GM12892 (cell line): ENCODE data around the gene POLR2F. TPM values are rescaled to one million over a fixed set of nuclear protein-coding genes. Genes with fewer than 3 reads are reported as not detected.

Experiments
- DNase-seq: peaks from one replicate; pipeline ENCODE4 v3.0.0; 2011; ENCODE audit not compliant: insufficient read length
- FAIRE-seq: peaks from 2 replicates; lab custom pipeline; 2011; peaks lifted over from hg19 to GRCh38; lab: Jason Lieb, UNC
- POLR2A ChIP-seq: IDR thresholded peaks from 2 replicates; pipeline ENCODE4 v1.6.1; 2011; ENCODE audit warnings: low read depth, low read length, control low read depth
- POLR2AphosphoS5 ChIP-seq: IDR thresholded peaks from 2 replicates; pipeline ENCODE4 v1.6.1; 2011; ENCODE audit warnings: low read depth, low read length, control low read depth
- TAF1 ChIP-seq: IDR thresholded peaks from 2 replicates; pipeline ENCODE4 v1.6.1; 2011; ENCODE audit warnings: low read depth, mild to moderate bottlenecking, control low read depth, low read length, borderline replicate concordance
- polyA plus RNA-seq: library from polyadenylated mRNA; unstranded; fragments of >200 nt; gene quantifications from one replicate; pipeline ENCODE4 v1.2.1, GENCODE V29; 2012; ENCODE audit warnings: missing spikeins, inconsistent platforms; ENCODE audit not compliant: missing spikeins

The POLR2F gene
- polyA plus RNA-seq, result 74.4 TPM

DNA sequence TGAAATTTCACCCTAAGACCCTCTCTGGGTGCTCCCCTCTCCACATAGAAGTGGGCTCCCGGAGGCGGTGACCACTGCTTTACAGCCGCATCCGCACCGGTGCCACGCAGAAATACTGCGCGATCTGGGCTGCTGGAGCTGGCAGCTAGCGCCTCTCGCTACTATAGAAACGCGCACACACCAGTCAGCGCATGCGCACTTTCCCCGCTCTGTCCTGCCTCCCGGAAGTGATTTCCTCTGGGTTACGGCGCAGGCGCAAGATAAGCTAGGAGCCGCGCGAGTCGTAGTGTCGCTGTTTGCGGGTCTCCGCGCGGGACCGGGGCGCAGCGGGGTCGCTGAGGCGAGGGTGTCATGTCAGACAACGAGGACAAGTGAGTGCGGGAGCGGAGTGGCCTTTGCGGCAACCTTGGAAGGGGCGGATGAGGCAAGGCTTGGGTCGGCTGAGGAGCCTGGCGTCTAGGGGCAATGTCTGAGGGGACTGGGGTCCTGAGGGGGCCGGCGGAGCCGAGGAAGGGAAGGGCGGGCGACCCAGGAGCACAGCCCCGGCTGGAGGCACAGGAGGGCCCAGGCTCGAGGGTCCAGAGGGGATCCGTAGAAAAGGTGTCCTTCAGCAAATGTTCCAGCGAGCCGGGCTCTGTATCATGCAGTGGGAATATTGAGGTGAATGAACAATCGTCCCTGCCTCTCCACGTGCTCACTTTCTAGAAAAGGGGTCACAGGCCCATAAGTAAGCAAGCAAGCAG is at the start of gene POLR2F, which contains the start of gene C22orf23:
POLR2F (plus strand) TSS at position 263 of the 743 bp plus-strand sequence; CDS start at position 352, 89 bp downstream.
C22orf23 (minus strand) TSS at position 165 of the 743 bp plus-strand sequence. CDS start 452 bp downstream, outside the sequence.
- DNase-seq, result peak; percentile 97
- TF ChIP-seq POLR2AphosphoS5 (peak; percentile 83), POLR2A (peak; percentile 90), TAF1 (peak; percentile 21; the same call in 1 of the 2 replicates)
- peak; percentile 99 for FAIRE-seq

DNA sequence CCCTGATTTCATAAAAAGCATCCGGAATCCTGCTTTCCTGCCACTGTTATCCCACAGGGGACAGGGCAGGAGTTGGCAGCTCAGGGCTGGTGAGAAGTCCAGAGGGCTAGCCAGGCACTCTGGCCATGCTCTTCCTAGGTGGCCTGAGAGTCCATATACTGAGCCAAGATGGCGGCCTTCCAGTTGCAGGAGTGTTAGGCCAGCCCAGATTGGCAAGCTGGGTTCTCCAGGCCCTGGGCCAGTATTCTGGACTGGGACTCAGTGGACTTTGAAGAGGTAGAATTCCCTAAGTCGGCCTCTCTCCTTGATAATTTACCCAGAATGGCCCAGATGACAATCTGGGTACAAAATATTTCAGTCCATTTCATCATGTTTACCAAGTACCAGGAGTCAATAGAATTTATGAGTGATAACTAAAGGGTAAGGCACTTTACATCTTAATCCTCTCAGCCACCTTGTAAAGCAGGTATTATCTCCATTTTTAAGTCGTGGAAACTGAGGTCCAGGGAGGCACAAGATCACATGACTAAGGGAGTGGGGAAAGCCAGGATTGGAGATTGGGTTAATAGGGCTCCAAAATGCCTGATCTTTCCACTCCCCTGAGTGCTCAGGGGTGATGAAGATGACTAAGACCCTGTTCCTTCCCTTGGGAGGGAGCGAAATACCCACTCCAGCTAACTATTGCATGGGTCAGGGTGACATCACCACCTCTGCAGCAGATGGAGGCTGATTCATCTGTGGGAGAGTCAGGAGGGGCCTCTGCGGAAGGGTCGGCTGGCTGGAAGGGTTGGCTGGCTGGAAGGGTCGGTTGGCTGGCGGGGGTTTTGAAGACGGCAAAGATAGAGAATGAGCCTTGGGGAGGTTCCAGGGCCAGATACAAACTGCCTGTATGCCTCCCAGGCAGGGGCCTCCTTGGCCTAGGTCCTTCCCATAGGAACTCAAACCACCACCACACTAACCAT is 48.6 kb upstream of the POLR2F start:
- no peak for FAIRE-seq
- DNase-seq, result no peak
- no peak for TF ChIP-seq POLR2A
- TF ChIP-seq POLR2AphosphoS5, result no peak
- TF ChIP-seq TAF1, result no peak

DNA sequence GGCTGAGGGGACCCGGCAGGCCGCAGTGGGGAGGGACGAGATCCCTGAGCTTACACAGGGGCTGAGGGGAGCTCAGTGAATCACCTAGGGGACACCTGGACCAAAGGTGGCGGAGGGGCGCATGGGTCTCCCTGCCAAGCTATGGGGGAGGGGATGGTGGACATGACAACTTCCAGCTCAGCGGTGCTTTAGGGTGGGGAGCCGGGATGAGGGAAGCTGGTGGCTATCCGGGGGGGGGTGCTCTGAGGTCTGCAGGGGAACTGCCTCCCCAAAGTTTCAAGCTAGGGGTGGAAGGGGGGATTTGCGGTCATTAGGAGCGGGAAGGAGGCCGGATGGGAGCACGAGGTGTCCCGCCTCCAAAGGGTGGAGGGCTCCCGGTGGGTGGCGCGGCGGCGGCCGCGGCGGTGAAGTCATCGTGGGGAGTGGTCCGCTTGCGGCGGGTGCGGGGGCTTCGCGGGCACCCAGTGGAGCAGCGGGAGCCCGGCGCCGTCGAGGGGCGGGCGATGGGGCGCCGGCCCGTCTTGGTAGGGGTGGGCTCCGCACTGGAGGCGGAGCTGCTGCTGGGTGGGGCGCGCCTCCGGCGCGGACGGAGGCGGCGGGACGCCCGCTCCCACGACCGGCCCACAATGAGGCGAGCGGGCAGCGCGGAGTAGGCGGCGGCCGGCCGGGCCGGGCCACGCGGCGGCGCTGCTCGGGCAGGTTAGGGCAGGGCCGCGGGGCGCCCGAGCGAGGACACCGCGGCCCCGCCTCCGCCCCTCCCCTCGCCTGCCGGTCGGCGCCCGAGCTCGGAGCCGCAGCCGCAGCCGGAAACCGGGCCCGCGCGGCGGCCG is 47.8 kb upstream of the POLR2F start, which contains the start of gene MICALL1:
MICALL1 (plus strand) TSS at position 764 of the 830 bp plus-strand sequence. CDS start 126 bp downstream, outside the sequence.
- FAIRE-seq, result peak; percentile 93
- no peak for TF ChIP-seq POLR2A
- TF ChIP-seq TAF1, result peak; percentile 45; the same call in 1 of the 2 replicates
- TF ChIP-seq POLR2AphosphoS5, result no peak
- DNase-seq, result peak; percentile 87

DNA sequence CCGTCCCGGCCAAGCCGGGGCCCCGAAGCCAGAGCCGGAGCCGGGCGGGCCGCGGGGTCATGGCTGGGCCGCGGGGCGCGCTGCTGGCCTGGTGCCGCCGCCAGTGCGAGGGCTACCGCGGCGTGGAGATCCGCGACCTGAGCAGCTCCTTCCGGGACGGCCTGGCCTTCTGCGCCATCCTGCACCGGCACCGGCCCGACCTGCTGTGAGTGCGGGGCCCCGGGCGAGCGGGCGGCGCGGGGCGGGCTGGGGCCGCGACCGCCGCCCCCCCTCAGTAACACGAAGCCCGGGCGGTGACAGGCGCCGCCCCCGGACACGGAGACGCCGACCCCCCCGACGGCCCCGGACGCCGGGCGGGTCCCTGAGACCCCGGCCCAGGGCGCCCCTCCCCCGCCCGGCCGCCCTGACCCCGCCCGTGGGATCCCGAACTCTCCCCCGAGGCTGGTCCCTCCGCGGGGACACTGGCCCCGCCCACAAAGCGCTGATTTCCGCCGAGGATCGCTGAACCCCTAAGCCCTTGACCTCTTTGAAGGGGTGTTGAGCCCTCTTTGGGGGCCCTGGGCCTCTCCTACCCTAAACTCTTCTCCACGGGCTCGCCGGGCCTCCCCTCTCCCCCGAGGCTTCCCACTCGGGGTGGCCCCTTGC is 47.0 kb upstream of the POLR2F start:
- DNase-seq (peak; percentile 69), FAIRE-seq (peak; percentile 73)
- TF ChIP-seq POLR2A (no peak), TAF1 (no peak), POLR2AphosphoS5 (no peak)

DNA sequence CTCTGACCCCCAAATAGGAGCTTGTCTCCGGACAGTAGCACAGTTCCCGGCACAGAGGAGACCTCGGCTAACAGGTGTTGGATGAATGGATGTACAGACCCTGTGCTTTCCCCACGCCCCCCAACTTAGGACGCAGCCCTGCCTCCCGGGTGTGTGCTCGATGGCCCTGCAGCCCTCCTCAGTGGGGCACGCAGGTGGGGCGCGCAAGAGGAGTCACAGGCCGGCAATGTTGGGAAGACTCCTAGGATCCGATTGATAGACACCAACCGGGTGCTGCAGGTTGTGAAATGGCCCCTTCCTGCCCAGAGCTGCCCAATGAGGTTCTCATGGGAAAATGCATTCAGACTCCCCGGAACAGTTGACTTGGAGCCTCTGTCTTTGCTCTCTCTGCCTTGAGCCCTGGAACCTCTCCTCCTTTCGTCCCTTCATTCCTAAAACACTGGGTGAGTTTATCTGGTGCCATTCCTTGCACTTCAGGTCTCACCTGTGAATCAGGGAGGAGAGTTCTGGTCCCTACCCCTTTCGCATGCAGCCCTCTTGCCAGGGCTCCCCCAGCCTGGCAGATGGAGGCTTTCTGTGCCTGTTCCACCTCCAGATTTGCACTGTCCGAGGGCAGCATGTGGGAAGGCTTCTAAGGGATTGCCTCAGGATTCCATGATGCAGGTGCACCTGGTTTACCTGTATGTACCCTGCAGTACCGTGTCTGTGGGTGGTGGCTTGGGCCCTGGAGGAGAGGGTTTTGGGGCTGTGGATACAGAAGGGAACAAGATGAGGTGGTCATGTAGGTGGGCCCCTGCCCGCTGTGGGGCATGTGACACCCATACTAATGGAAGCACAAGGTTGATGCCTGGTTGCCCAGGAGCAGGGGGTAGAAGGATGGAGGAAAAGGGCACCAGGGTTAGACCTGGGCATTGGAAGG is 46.2 kb upstream of the POLR2F start:
- no peak for TF ChIP-seq TAF1
- FAIRE-seq, result peak; percentile 33
- DNase-seq, result no peak

DNA sequence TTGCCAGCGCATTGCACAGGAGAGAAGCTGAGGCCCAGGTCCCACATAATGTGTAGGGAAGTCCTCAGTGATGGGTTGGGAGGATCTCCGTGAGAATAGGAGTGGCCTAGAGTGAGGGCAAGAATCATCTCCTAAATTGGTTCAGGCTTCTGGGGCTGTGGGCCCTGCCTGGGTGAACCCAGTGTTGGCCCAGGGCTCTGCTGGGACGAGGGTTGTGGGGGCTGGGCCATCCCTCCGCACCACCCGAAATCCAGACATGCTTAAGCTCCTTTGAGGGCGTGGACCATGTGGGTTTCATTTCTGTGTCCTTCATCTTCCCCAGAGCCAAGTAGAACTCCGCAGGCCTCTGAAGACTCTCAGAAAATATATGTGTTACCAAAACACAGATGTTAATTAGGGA is 43.7 kb upstream of the POLR2F start:
- DNase-seq, result no peak
- FAIRE-seq, result no peak
- TF ChIP-seq POLR2AphosphoS5, result no peak
- TF ChIP-seq TAF1, result no peak
- TF ChIP-seq POLR2A, result no peak

DNA sequence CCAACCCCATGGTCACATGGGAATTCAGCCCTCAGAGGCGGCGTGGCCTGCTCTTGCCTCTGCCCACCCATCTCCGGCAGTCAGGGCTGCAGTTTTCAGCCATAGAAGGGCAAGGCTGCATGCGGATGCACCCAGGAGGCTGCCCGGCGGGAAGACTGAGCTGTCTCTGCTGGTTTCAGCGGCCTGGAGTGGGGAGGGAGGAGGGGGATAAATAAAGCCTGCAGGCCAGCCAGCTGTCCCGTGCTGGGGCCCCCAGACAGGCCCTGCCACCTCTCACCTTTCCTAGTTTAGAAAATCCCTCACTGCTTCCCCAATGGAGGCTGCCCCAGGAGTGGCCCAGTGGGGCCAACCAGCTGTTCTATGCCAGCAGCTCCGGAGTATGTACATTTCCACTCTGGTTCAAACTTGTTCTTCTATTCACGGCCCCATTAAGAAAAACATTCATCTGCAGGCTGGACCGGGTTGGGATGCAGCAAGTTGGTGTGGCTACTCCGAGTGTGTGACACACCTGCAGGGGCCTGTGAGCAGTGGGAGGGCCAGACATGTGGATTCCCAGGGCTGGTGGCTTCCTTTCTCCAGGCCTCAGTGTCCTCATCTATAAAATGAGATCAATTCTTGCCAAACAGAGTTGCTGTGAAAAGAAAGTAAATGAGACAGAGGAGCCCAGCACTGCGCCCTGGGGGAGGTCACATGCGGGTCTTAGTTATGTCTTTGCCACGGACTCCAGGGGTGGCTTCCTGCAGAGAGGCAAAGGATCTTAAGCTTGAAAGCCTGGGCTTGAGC is 42.4 kb upstream of the POLR2F start:
- DNase-seq (no peak), FAIRE-seq (no peak)
- TF ChIP-seq POLR2A (no peak), POLR2AphosphoS5 (no peak), TAF1 (no peak)

DNA sequence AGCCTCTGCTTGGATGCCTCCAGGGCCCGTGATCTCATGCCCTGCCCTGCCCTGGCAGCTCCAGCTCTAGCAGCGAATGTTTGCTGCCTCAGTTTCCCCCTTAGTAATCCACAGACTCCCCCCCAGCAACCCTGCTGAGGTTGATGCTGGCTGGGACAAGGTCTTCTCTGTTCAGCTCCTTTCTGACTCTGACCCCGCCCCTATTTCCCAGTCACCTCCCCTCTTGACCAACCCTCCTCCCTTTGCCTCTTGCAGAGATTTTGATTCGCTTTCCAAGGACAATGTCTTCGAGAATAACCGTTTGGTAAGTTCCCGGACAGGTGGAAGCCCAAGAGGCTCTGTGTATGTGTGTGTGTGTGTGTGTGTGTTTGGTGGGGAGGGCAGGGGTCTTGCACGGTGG is 41.8 kb upstream of the POLR2F start:
- no peak for DNase-seq
- no peak for FAIRE-seq
- no peak for TF ChIP-seq TAF1
- TF ChIP-seq POLR2A, result no peak
- TF ChIP-seq POLR2AphosphoS5, result no peak

DNA sequence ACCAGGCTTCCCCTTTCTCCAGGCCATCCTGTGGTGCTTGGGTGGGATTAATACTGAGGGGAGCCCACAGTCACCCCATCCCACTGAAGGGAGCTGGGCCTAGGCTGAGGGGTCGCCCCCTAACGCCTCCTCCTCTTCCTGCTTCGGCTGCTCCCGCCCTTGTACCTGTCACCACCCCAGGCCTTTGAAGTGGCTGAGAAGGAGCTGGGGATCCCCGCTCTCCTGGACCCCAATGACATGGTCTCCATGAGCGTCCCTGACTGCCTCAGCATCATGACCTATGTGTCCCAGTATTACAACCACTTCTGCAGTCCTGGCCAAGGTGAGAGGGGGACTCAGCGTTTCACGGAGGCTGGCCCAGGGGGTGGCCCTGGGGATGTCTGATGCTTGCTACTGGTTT is 41.3 kb upstream of the POLR2F start:
- no peak for FAIRE-seq
- DNase-seq, result no peak
- no peak for TF ChIP-seq POLR2A
- TF ChIP-seq TAF1, result no peak
- TF ChIP-seq POLR2AphosphoS5, result no peak
